Panc1 (cell line): ENCODE data around the gene APLP1. TPM values are rescaled to one million over a fixed set of nuclear protein-coding genes. Genes with fewer than 3 reads are reported as not detected.

ENCODE experiments used
- ATAC-seq: fragments of 200-7000 bp; cut with Tn5 transposase; 2 replicates; pipeline ENCODE4 v1.9.1; 2020; ENCODE audit warnings: mild to moderate bottlenecking, moderate library complexity
- BruUV-seq: library from RNA; stranded (reverse); fragments of 400-500 nt; replicated peaks from 2 replicates; lab custom pipeline; 2021; lab: Mats Ljungman, UMichigan
- CTCF ChIA-PET: fragments of 300-600 bp; sonication (Branson Sonifier 250); formaldehyde crosslinking; loops from one replicate; lab custom pipeline; 2022; ENCODE audit warnings: antibody characterized with exemption; lab: Charles Lee
- POLR2A ChIA-PET: fragments of 300-600 bp; sonication (Branson Sonifier 250); formaldehyde crosslinking; loops from one replicate; lab custom pipeline; 2022; ENCODE audit warnings: antibody characterized with exemption; lab: Charles Lee
- DNase-seq: peaks from one replicate; pipeline ENCODE4 v3.0.0-alpha.2; 2010; ENCODE audit warnings: low read depth, low spot score
- H3K27ac ChIP-seq: 2 replicates; pipeline ENCODE4 v1.5.1; 2011; ENCODE audit warnings: mild to moderate bottlenecking, low read length, inconsistent platforms
- H3K27me3 ChIP-seq: fragments of 200-500 bp; sonication (Bioruptor generic); 2 replicates; pipeline ENCODE4 v1.6.0; 2014; ENCODE audit warnings: low read length, inconsistent platforms; ENCODE audit not compliant: control insufficient read depth, insufficient read depth
- H3K36me3 ChIP-seq: fragments of 200-500 bp; sonication (Bioruptor generic); 2 replicates; pipeline ENCODE4 v1.5.1; 2014; ENCODE audit warnings: inconsistent platforms, mild to moderate bottlenecking, low read length, moderate library complexity; ENCODE audit not compliant: control insufficient read depth, insufficient read depth
- H3K4me1 ChIP-seq: 2 replicates; pipeline ENCODE4 v1.5.1; 2011; ENCODE audit warnings: inconsistent platforms, mild to moderate bottlenecking, low read length, moderate library complexity; ENCODE audit not compliant: control insufficient read depth, insufficient read depth
- H3K4me3 ChIP-seq, 2 experiments: 2 replicates each; pipeline ENCODE4 v1.5.1; 2011 to 2012; ENCODE audit warnings: low read depth in 2 of 2, low read length in 2 of 2, mild to moderate bottlenecking in 2 of 2, inconsistent platforms in 1 of 2, moderate library complexity in 1 of 2
- H3K9me3 ChIP-seq: fragments of 200-500 bp; sonication (Bioruptor generic); 2 replicates; pipeline ENCODE4 v1.5.1; 2014; ENCODE audit warnings: low read depth, mild to moderate bottlenecking, inconsistent platforms, low read length, moderate library complexity; ENCODE audit not compliant: control insufficient read depth, insufficient read depth
- POLR2AphosphoS5 ChIP-seq: IDR thresholded peaks from 2 replicates; pipeline ENCODE4 v1.6.1; 2012; ENCODE audit warnings: mild to moderate bottlenecking, low read depth, low read length, moderate library complexity
- REST ChIP-seq, 2 experiments: IDR thresholded peaks; 2 replicates each; pipeline ENCODE4 v1.6.1; 2011 to 2012; ENCODE audit warnings: low read depth in 2 of 2, control low read depth in 1 of 2, low read length in 1 of 2, mild to moderate bottlenecking in 1 of 2, moderate library complexity in 1 of 2; ENCODE audit not compliant: insufficient read depth in 1 of 2
- SIN3A ChIP-seq: IDR thresholded peaks from 2 replicates; pipeline ENCODE4 v1.6.1; 2012; ENCODE audit warnings: low read depth, mild to moderate bottlenecking, low read length, moderate library complexity, borderline replicate concordance; ENCODE audit not compliant: insufficient read depth
- TCF7L2 ChIP-seq: IDR thresholded peaks from 2 replicates; pipeline ENCODE4 v1.6.1; 2011; ENCODE audit warnings: mild to moderate bottlenecking, low read depth, low read length, inconsistent platforms
- in situ Hi-C: cut with HindIII; loops from 2 replicates; pipeline ENCODE4 v1.10.0; 2016; ENCODE audit warnings: low sequenced_read_pairs, low pct_unique_long_range_greater_than_20kb
- intact Hi-C: fragments of 100-400 bp; cut with micrococcal nuclease; formaldehyde crosslinking; loops from one replicate; pipeline ENCODE4 v1.10.0; 2022; ENCODE audit not compliant: unreplicated experiment
- total RNA-seq: library from RNA; stranded (reverse); gene quantifications from one replicate; pipeline ENCODE4 v1.2.1, GENCODE V29; 2021; ENCODE audit not compliant: unreplicated experiment
- TF ChIP-seq, protein P1 (sequence below): fragments of 450-650 bp; IDR thresholded peaks from 2 replicates; pipeline ENCODE4 v1.5.1; 2017; ENCODE audit warnings: mild to moderate bottlenecking

APLP1 gene
- total RNA-seq, 1 experiment from 2014 or later = 74.6 TPM

DNA sequence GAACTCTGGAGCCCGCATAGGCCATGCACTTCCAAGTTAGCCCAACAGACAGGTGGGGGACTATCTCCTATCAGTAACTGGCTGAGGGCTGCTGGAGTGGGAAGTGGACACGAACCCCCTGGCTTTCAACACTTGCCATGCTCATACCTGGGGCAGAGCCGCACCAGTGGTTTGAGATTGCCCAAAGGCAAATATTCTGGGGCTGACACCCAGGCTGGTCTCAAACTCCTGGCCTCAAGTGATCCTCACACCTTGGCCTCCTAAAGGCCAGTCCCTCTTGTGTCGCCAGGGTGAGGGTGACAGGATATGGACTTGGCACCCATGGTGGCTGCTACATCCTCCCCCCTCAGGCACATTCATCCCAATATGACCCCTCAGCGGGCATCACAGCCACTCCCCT is 18.8 kb downstream of the APLP1 start:
- in situ Hi-C loops = no loop called here
- Histone ChIP-seq H3K27ac (no peak overlapping the region), H3K4me1 (no peaks in the 10 kb centered on the region), H3K4me3 (no peak overlapping the region), H3K27me3 (no peaks in the 10 kb centered on the region), H3K9me3 (no peaks in the 10 kb centered on the region), H3K36me3 (peaks cover 5% of the 10 kb centered on the region; the same call in 1 of the 2 replicates)
- no TSS peak for BruUV-seq
- DNase-seq (no peak), ATAC-seq (no peak)
- intact Hi-C loops = no loop called here
- CTCF ChIA-PET = interaction anchor here (0.7 kb wide), 2 partner anchors 32 to 194 kb away, joined by 3 to 11 read pairs; no protein-coding TSS in a partner anchor
- POLR2A ChIA-PET = no interaction called here
- TF ChIP-seq, protein P1, sequence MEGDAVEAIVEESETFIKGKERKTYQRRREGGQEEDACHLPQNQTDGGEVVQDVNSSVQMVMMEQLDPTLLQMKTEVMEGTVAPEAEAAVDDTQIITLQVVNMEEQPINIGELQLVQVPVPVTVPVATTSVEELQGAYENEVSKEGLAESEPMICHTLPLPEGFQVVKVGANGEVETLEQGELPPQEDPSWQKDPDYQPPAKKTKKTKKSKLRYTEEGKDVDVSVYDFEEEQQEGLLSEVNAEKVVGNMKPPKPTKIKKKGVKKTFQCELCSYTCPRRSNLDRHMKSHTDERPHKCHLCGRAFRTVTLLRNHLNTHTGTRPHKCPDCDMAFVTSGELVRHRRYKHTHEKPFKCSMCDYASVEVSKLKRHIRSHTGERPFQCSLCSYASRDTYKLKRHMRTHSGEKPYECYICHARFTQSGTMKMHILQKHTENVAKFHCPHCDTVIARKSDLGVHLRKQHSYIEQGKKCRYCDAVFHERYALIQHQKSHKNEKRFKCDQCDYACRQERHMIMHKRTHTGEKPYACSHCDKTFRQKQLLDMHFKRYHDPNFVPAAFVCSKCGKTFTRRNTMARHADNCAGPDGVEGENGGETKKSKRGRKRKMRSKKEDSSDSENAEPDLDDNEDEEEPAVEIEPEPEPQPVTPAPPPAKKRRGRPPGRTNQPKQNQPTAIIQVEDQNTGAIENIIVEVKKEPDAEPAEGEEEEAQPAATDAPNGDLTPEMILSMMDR = no peak
- TF ChIP-seq POLR2AphosphoS5 (no peak), SIN3A (no peak), TCF7L2 (no peak), REST (IDR thresholded peaks at IDR 0.05; ENCODE audit: insufficient read depth in 1 of 2, low read depth in 2 of 2, low read length in 1 of 2) (no peak)

DNA sequence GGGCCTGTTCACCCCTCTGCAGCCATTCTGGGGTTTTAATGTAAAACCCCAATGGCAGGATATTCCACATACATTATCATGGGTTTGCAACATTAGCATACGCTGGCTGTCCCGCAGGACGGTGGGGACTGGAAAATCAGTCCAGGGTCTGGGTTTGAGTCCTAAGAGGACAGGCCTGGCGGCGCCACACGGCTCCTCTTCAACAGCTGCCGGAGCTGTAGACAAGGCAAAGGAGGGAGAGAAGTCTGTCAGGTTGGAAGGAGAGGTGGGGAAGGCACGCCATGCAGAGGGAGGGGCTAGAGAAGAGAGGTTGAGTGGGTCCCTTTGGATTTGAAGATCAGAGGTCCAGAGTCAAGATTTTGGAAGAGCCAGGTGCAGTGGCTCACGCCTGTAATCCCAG is 20.0 kb downstream of the APLP1 start:
- POLR2A ChIA-PET = no interaction called here
- no TSS peak for BruUV-seq

More for the DNA sequence above, 20.0 kb downstream of the APLP1 start:
- Histone ChIP-seq H3K27me3 (no peaks in the 10 kb centered on the region), H3K9me3 (no peaks in the 10 kb centered on the region), H3K4me1 (no peaks in the 10 kb centered on the region), H3K4me3 (no peak overlapping the region), H3K36me3 (peaks cover 5% of the 10 kb centered on the region; the same call in 1 of the 2 replicates), H3K27ac (no peak overlapping the region)
- CTCF ChIA-PET = no interaction called here
- ATAC-seq (no peak), DNase-seq (no peak)
- intact Hi-C loops = no loop called here
- in situ Hi-C loops = no loop called here
- TF ChIP-seq POLR2AphosphoS5 = no peak
- TF ChIP-seq TCF7L2 = no peak
- TF ChIP-seq, protein P1 = no peak
- no peak for TF ChIP-seq SIN3A
- no peak for TF ChIP-seq REST (IDR thresholded peaks at IDR 0.05; ENCODE audit: insufficient read depth in 1 of 2, low read depth in 2 of 2, low read length in 1 of 2)
